CD14-positive monocyte (primary cell): Measurements from ENCODE around the gene RAB20. TPM values are rescaled to one million over a fixed set of nuclear protein-coding genes. Genes with fewer than 3 reads are reported as not detected.
A peak's percentile ranks its signal among the peaks of the same experiment; 100 is the strongest.

Experiments
- DNase-seq, 3 donors: peaks; one replicate each; pipeline ENCODE4 v3.0.0-alpha.2; 2011 to 2022
- H2AFZ ChIP-seq: 2 replicates; pipeline ENCODE4 v1.6.0; 2012; ENCODE audit warnings: mild to moderate bottlenecking, low read depth, low read length, inconsistent platforms; ENCODE audit not compliant: insufficient read depth, poor library complexity, severe bottlenecking
- H3K27ac ChIP-seq, 2 donors: 1 replicate in 1 of 2; 2 replicates in 1 of 2; pipeline ENCODE4 v1.5.1; 2012 to 2013; ENCODE audit warnings: low read length in 2 of 2, control low read depth in 1 of 2, inconsistent platforms in 1 of 2, low read depth in 1 of 2, mild to moderate bottlenecking in 1 of 2
- H3K27me3 ChIP-seq, 2 donors: one replicate each; pipeline versions ENCODE4 v1.6.0 to v1.6.1; 2011 to 2013; ENCODE audit warnings: low read length in 2 of 2; ENCODE audit not compliant: control insufficient read depth in 2 of 2, insufficient read depth in 2 of 2
- H3K36me3 ChIP-seq, 2 donors: replicated peaks in 1 of 2; 1 replicate in 1 of 2; 2 replicates in 1 of 2; pipeline versions ENCODE4 v1.5.1 to v1.6.1; 2012 to 2013; ENCODE audit warnings: low read length in 2 of 2, control low read depth in 1 of 2, inconsistent platforms in 1 of 2, mild to moderate bottlenecking in 1 of 2; ENCODE audit not compliant: insufficient read depth in 2 of 2, control insufficient read depth in 1 of 2
- H3K4me1 ChIP-seq, 2 donors: 1 replicate in 1 of 2; 2 replicates in 1 of 2; pipeline versions ENCODE4 v1.5.1 to v1.6.1; 2012 to 2013; ENCODE audit warnings: low read length in 2 of 2, control low read depth in 1 of 2, inconsistent platforms in 1 of 2, mild to moderate bottlenecking in 1 of 2, moderate library complexity in 1 of 2; ENCODE audit not compliant: insufficient read depth in 2 of 2, control insufficient read depth in 1 of 2
- H3K4me2 ChIP-seq: replicated peaks from 2 replicates; pipeline ENCODE3; 2012; ENCODE audit warnings: low read length, moderate library complexity, mild to moderate bottlenecking; ENCODE audit not compliant: poor library complexity, severe bottlenecking; ENCODE audit errors: extremely low read depth
- H3K4me3 ChIP-seq, 3 experiments: fragments of 200-600 bp in 1 of 3; sonication (generic) in 1 of 3; replicated peaks in 1 of 3; 1 replicate in 2 of 3; 2 replicates in 1 of 3; pipeline ENCODE4 v1.5.1; 2011 to 2013; ENCODE audit warnings: low read length in 3 of 3, mild to moderate bottlenecking in 3 of 3, control low read depth in 2 of 3, low read depth in 2 of 3, inconsistent platforms in 1 of 3, moderate library complexity in 1 of 3
- H3K79me2 ChIP-seq: 2 replicates; pipeline ENCODE4 v1.6.0; 2012; ENCODE audit warnings: mild to moderate bottlenecking, control low read depth, inconsistent platforms, low read length, moderate library complexity; ENCODE audit not compliant: insufficient read depth
- H3K9ac ChIP-seq: 2 replicates; pipeline ENCODE4 v1.6.0; 2017; ENCODE audit warnings: low read length, mild to moderate bottlenecking; ENCODE audit not compliant: insufficient read depth, poor library complexity, severe bottlenecking
- H3K9me3 ChIP-seq, 2 donors: replicated peaks in 1 of 2; 1 replicate in 1 of 2; 2 replicates in 1 of 2; pipeline versions ENCODE4 v1.5.1 to v1.6.1; 2012 to 2013; ENCODE audit warnings: low read length in 2 of 2, control low read depth in 1 of 2; ENCODE audit not compliant: control insufficient read depth in 1 of 2, insufficient read depth in 1 of 2
- H4K20me1 ChIP-seq: 2 replicates; pipeline ENCODE4 v1.6.0; 2012; ENCODE audit warnings: mild to moderate bottlenecking, low read length, control low read depth, moderate library complexity; ENCODE audit not compliant: insufficient read depth
- H3K27ac Mint-ChIP-seq, 7 donors: one replicate each; pipeline ENCODE4 v1.8.0; 2020; ENCODE audit warnings: mild to moderate bottlenecking in 7 of 7, mixed read lengths in 7 of 7, moderate library complexity in 6 of 7, inconsistent platforms in 2 of 7
- H3K27me3 Mint-ChIP-seq, 3 donors: one replicate each; pipeline ENCODE4 v1.8.0; 2021 to 2022; ENCODE audit warnings: low read depth in 3 of 3, mild to moderate bottlenecking in 3 of 3, mixed read lengths in 3 of 3, moderate library complexity in 3 of 3, inconsistent platforms in 1 of 3
- H3K36me3 Mint-ChIP-seq, 2 donors: one replicate each; pipeline ENCODE4 v1.8.0; 2020; ENCODE audit warnings: mixed read lengths in 2 of 2, inconsistent platforms in 1 of 2, mild to moderate bottlenecking in 1 of 2
- H3K4me1 Mint-ChIP-seq: one replicate; pipeline ENCODE4 v1.8.0; 2020; ENCODE audit warnings: mild to moderate bottlenecking, mixed read lengths
- H3K4me3 Mint-ChIP-seq, 2 donors: one replicate each; pipeline ENCODE4 v1.8.0; 2020; ENCODE audit warnings: mild to moderate bottlenecking in 2 of 2, mixed read lengths in 2 of 2, moderate library complexity in 1 of 2
- H3K9me3 Mint-ChIP-seq, 7 donors: one replicate each; pipeline ENCODE4 v1.8.0; 2020 to 2022; ENCODE audit warnings: mixed read lengths in 7 of 7, mild to moderate bottlenecking in 6 of 7, moderate library complexity in 6 of 7, inconsistent platforms in 2 of 7
- CTCF ChIP-seq: fragments of 200-600 bp; IDR thresholded peaks from one replicate; pipeline ENCODE4 v1.8.0; 2022; ENCODE audit warnings: antibody characterized with exemption, mild to moderate bottlenecking
- WGBS: methylation state at CpG from one replicate; pipeline ENCODE4 v1.1.5; 2013; ENCODE audit warnings: missing lambda C conversion rate; ENCODE audit not compliant: insufficient coverage; 5-methylcytosine and 5-hydroxymethylcytosine counted together
- intact Hi-C, 2 donors: fragments of 100-400 bp; cut with micrococcal nuclease; formaldehyde crosslinking; loops; one replicate each; pipeline versions ENCODE4 v1.15.0 to v1.15.1; 2023
- polyA plus RNA-seq, 3 donors: library from polyadenylated mRNA; depleted of rRNA in 1 of 3; unstranded in 2 of 3; stranded (reverse) in 1 of 3; fragments of 300-500 nt in 2 of 3; fragments of >200 nt in 1 of 3; fragmentation: Illumina TruSeq in 2 of 3; gene quantifications; 1 replicate in 2 of 3; 2 replicates in 1 of 3; pipeline ENCODE4 v1.2.3, GENCODE V29; 2012 to 2021

RAB20 gene
- polyA plus RNA-seq, 3 donors, result 37.8 to 77.5 (median 43.1) TPM

- no peaks in the 10 kb centered on the region for H3K36me3 Mint-ChIP-seq
- peaks cover 0 to 3% (median 0%) of the 10 kb centered on the region in 7 donors for H3K9me3 Mint-ChIP-seq
- no peak for TF ChIP-seq CTCF
- H3K27ac Mint-ChIP-seq, result peak overlapping the region in 2 of 7 donors; percentile 2 to 26
- H3K4me3 ChIP-seq, result no peak overlapping the region
- H2AFZ ChIP-seq, result no peak overlapping the region
- H3K27me3 Mint-ChIP-seq, result peaks cover 4 to 5% (median 4%) of the 10 kb centered on the region in 3 donors
- no peak overlapping the region for H3K9ac ChIP-seq
- 84% methylated on average over 10 of the region's 14 CpGs for WGBS
- H3K9me3 ChIP-seq, result no peaks in the 10 kb centered on the region
- H3K4me3 Mint-ChIP-seq, result no peak overlapping the region
- DNase-seq, result no peak
- intact Hi-C loops, result no loop called here
- no peak overlapping the region for H3K4me2 ChIP-seq
- no peak overlapping the region for H3K27ac ChIP-seq
- H3K4me1 ChIP-seq, result peaks cover 8 to 18% of the 10 kb centered on the region in 2 donors
- H4K20me1 ChIP-seq, result no peaks in the 10 kb centered on the region
- no peaks in the 10 kb centered on the region for H3K27me3 ChIP-seq
- H3K36me3 ChIP-seq, result no peaks in the 10 kb centered on the region
- no peaks in the 10 kb centered on the region for H3K79me2 ChIP-seq
- peaks cover 21% of the 10 kb centered on the region for H3K4me1 Mint-ChIP-seq
Measured at GRCh38 chr13:110581506-110582185, 20.1 kb upstream of the RAB20 start.

- no peaks in the 10 kb centered on the region for H3K36me3 Mint-ChIP-seq
- no peak overlapping the region for H2AFZ ChIP-seq
- no peak overlapping the region for H3K4me2 ChIP-seq
- no peaks in the 10 kb centered on the region for H3K27me3 ChIP-seq
- H3K36me3 ChIP-seq, result no peaks in the 10 kb centered on the region
- intact Hi-C loops, result no loop called here
- peaks cover 0 to 7% (median 0%) of the 10 kb centered on the region in 7 donors for H3K9me3 Mint-ChIP-seq
- peaks cover 25% of the 10 kb centered on the region for H3K4me1 Mint-ChIP-seq
- no peaks in the 10 kb centered on the region for H3K79me2 ChIP-seq
- H4K20me1 ChIP-seq, result no peaks in the 10 kb centered on the region
- H3K27ac ChIP-seq, result no peak overlapping the region
- H3K4me3 ChIP-seq, result no peak overlapping the region
- DNase-seq, result peak in 1 of 3 donors; percentile 26
- H3K4me3 Mint-ChIP-seq, result no peak overlapping the region
- WGBS, result no CpG with 5 or more reads among the region's 2 CpGs
- peaks cover 12 to 23% of the 10 kb centered on the region in 2 donors for H3K4me1 ChIP-seq
- H3K9me3 ChIP-seq, result no peaks in the 10 kb centered on the region
- H3K27ac Mint-ChIP-seq, result no peak overlapping the region
- no peak overlapping the region for H3K9ac ChIP-seq
- no peak for TF ChIP-seq CTCF
- H3K27me3 Mint-ChIP-seq, result peaks cover 3 to 4% (median 4%) of the 10 kb centered on the region in 3 donors
Measured at GRCh38 chr13:110580800-110581199, 19.3 kb upstream of the RAB20 start.
